ENCODE results near the gene ATOH8. TPM values are rescaled to one million over a fixed set of nuclear protein-coding genes. Genes with fewer than 3 reads are reported as not detected.

The ATOH8 gene
- total and polyA plus RNA-seq, 2 experiments from 2014 or later: 12.7 to 50.1 TPM

DNA sequence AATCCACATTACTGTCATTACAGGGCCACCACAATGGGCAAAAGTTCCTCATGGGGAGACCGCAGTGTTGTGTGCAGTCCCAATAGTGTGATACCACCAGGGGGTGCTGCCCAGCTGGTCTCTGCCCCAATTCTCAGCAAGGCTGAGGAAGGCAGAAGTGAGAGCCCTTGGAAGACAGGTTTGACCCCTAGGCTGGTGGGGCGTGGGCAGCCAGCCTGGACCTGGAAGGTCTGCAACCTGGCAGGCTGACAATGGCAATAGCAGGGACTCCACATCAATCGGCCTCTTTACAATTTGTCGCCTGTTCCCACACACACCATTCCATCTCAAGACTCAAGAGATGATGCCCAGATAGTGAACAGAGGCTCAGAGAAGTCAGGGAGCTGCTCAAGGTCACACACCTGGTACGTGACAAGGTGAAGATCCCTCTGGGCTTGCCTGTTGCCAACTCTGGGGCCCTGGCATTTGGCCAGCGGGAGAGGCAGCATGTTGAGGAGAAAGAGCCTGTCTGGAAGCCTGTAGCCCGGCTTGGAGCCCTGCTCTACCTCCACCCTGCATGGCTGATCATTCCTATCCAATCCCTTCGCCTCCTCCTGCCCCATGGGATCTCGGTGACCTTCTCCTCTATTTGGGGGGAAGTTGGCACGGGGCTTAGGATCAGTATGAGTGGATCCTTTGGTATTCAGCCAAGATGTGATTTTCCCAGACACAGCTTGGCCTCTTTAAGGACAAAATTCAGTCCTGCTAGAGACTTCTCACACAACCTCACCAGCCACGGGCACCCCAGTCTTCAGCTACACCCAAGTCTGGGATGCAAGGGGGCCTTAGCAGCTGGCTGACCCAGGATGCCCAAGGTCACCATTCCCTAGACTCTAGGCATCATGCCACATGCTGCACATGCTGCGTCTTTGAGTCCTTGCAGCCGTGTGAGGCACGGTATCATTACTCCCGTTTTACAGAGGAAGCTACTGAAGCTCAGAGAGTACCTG, 2.9 kb upstream of the ATOH8 start:
- no peak for TF ChIP-seq EZH2phosphoT487 (IDR thresholded peaks at IDR 0.05; ENCODE audit: insufficient read depth, low read depth)
- TF ChIP-seq EZH2 (IDR thresholded peaks at IDR 0.05; ENCODE audit: insufficient read depth, poor library complexity, severe bottlenecking): no peak
- Histone ChIP-seq H3K9ac (peak overlapping the region; percentile 15; the same call in 1 of the 2 replicates), H3K79me2 (ENCODE audit: insufficient read depth) (peaks cover 17% of the 10 kb centered on the region), H4K20me1 (ENCODE audit: insufficient read depth) (no peaks in the 10 kb centered on the region), H3K36me3 (ENCODE audit: low read depth) (no peaks in the 10 kb centered on the region), H3K4me3 (no peak overlapping the region), H3K27ac (peak overlapping the region; percentile 16; the same call in 1 of the 2 replicates), H3K4me1 (ENCODE audit: insufficient read depth) (peaks cover 36% of the 10 kb centered on the region), H3K27me3 (replicated peaks; ENCODE audit: insufficient read depth) (no peaks in the 10 kb centered on the region), H3K4me2 (ENCODE audit: unreplicated experiment) (no peak overlapping the region), H3K9me3 (ENCODE audit: low read depth) (no peaks in the 10 kb centered on the region), H2AFZ (no peak overlapping the region), H3F3A (ENCODE audit: insufficient read depth) (peaks cover 36% of the 10 kb centered on the region), H3K9me2 (ENCODE audit: insufficient read depth) (no peaks in the 10 kb centered on the region)
- in situ Hi-C loops (cut with MboI): no loop called here
- 51 to 54% methylated on average over 15 of the region's 15 CpGs for WGBS, 2 experiments (ENCODE audit: low coverage in 1 of 2, low lambda C conversion rate in 2 of 2, missing lambda C conversion rate in 2 of 2)
- peak; percentile 76 for DNase-seq

DNA sequence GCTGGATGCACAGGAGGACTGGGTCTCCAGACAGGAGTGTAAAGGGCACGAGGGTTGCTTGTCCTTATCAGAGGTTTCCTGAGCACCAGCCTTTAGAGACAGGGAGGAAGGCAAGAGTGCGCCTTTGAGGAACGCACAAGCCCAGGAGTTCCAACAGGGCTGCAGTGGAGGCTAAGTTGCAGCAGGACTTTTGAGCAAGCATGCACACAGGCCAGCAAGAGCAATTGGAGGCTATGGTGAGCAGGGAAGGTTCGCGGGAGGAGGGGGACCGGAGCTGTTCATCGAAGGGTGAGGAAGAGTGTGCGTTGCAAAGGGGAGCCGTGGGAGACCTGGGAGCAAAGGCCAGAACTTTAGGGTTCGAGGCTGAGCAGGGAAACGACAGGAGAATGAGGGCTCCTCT, 2.2 kb upstream of the ATOH8 start:
- no peak for DNase-seq
- H3K9me2 ChIP-seq (ENCODE audit: insufficient read depth): no peaks in the 10 kb centered on the region
- H3K4me1 ChIP-seq (ENCODE audit: insufficient read depth): peaks cover 36% of the 10 kb centered on the region
- no peaks in the 10 kb centered on the region for H3K36me3 ChIP-seq (ENCODE audit: low read depth)
- in situ Hi-C loops (cut with MboI): no loop called here
- H4K20me1 ChIP-seq (ENCODE audit: insufficient read depth): no peaks in the 10 kb centered on the region
- no peak overlapping the region for H3K27ac ChIP-seq
- 96 to 98% methylated on average over 11 of the region's 11 CpGs for WGBS, 2 experiments (ENCODE audit: low coverage in 1 of 2, low lambda C conversion rate in 2 of 2, missing lambda C conversion rate in 2 of 2)
- H3K4me3 ChIP-seq: no peak overlapping the region
- no peak overlapping the region for H2AFZ ChIP-seq
- H3K9ac ChIP-seq: 0 out of 2 replicates have a peak overlapping the region, but pooled peaks have one; percentile 15
- no peak overlapping the region for H3K4me2 ChIP-seq (ENCODE audit: unreplicated experiment)
- no peaks in the 10 kb centered on the region for H3K27me3 ChIP-seq (replicated peaks; ENCODE audit: insufficient read depth)
- H3F3A ChIP-seq (ENCODE audit: insufficient read depth): peaks cover 29% of the 10 kb centered on the region
- H3K79me2 ChIP-seq (ENCODE audit: insufficient read depth): peaks cover 25% of the 10 kb centered on the region
- no peak for TF ChIP-seq EZH2 (IDR thresholded peaks at IDR 0.05; ENCODE audit: insufficient read depth, poor library complexity, severe bottlenecking)
- no peak for TF ChIP-seq EZH2phosphoT487 (IDR thresholded peaks at IDR 0.05; ENCODE audit: insufficient read depth, low read depth)
- no peaks in the 10 kb centered on the region for H3K9me3 ChIP-seq (ENCODE audit: low read depth)

DNA sequence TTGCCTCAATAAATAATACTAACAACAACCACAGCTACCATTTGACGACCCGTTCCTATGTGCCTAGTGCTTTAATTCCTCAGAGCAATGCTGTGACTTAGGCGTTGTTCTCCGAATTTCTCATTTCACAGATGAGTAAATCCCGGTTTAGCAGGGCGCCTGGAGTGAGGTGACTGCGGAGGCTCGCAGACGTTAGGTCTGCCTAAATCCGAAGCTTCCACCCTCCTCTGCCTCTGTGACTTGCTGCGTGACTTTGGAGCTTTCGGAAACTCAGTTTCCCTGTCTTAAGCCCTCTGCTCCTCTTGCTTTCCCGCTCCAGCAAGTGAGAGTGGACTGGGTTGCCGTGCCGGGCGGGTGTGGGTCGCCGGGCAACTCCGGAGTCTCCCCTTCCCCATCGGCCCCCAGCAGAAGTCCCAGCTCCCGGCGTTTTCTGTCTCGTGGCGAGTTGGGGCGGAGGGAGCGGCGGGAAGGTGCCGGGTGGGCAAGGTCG, 711 bp upstream of the ATOH8 start:
- Histone ChIP-seq H3K79me2 (ENCODE audit: insufficient read depth) (peaks cover 39% of the 10 kb centered on the region), H3K4me1 (ENCODE audit: insufficient read depth) (peaks cover 51% of the 10 kb centered on the region), H3K27me3 (replicated peaks; ENCODE audit: insufficient read depth) (no peaks in the 10 kb centered on the region), H3K27ac (peak overlapping the region; percentile 79), H3F3A (ENCODE audit: insufficient read depth) (peaks cover 26% of the 10 kb centered on the region), H3K9me2 (ENCODE audit: insufficient read depth) (no peaks in the 10 kb centered on the region), H3K9ac (peak overlapping the region; percentile 92), H3K9me3 (ENCODE audit: low read depth) (no peaks in the 10 kb centered on the region), H2AFZ (peak overlapping the region; percentile 35; the same call in 1 of the 2 replicates), H3K36me3 (ENCODE audit: low read depth) (no peaks in the 10 kb centered on the region), H3K4me3 (peak overlapping the region; percentile 81), H3K4me2 (ENCODE audit: unreplicated experiment) (peak overlapping the region; percentile 80), H4K20me1 (ENCODE audit: insufficient read depth) (no peaks in the 10 kb centered on the region)
- no peak for TF ChIP-seq EZH2phosphoT487 (IDR thresholded peaks at IDR 0.05; ENCODE audit: insufficient read depth, low read depth)
- no peak for TF ChIP-seq EZH2 (IDR thresholded peaks at IDR 0.05; ENCODE audit: insufficient read depth, poor library complexity, severe bottlenecking)
- DNase-seq: peak; percentile 84
- 2 to 5% methylated on average over 29 of the region's 29 CpGs for WGBS, 2 experiments (ENCODE audit: low coverage in 1 of 2, low lambda C conversion rate in 2 of 2, missing lambda C conversion rate in 2 of 2)
- in situ Hi-C loops (cut with MboI): no loop called here

DNA sequence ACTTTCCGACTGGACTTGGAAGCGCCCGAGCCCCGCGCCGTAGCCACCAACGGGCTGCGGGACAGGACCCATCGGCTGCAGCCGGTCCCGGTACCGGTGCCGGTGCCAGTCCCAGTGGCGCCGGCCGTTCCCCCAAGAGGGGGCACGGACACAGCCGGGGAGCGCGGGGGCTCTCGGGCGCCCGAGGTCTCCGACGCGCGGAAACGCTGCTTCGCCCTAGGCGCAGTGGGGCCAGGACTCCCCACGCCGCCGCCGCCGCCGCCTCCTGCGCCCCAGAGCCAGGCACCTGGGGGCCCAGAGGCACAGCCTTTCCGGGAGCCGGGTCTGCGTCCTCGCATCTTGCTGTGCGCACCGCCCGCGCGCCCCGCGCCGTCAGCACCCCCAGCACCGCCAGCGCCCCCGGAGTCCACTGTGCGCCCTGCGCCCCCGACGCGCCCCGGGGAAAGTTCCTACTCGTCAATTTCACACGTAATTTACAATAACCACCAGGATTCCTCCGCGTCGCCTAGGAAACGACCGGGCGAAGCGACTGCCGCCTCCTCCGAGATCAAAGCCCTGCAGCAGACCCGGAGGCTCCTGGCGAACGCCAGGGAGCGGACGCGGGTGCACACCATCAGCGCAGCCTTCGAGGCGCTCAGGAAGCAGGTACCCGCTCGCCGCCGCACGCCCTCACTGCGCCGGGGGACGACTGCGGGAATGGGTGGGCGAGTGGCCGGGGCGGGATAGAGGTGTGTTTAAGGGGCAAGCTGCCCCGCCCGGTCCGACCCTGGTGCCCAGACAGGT, 713 bp downstream of the ATOH8 start:
- Histone ChIP-seq H3K9me2 (ENCODE audit: insufficient read depth) (no peaks in the 10 kb centered on the region), H3K4me3 (peak overlapping the region; percentile 81), H3K27me3 (replicated peaks; ENCODE audit: insufficient read depth) (no peaks in the 10 kb centered on the region), H3K4me1 (ENCODE audit: insufficient read depth) (peaks cover 43% of the 10 kb centered on the region), H3K27ac (peak overlapping the region; percentile 79), H3K79me2 (ENCODE audit: insufficient read depth) (peaks cover 53% of the 10 kb centered on the region), H3K9ac (peak overlapping the region; percentile 92), H4K20me1 (ENCODE audit: insufficient read depth) (no peaks in the 10 kb centered on the region), H3K9me3 (ENCODE audit: low read depth) (no peaks in the 10 kb centered on the region), H3K36me3 (ENCODE audit: low read depth) (no peaks in the 10 kb centered on the region), H3K4me2 (ENCODE audit: unreplicated experiment) (peak overlapping the region; percentile 80), H2AFZ (no peak overlapping the region; the same call in 1 of the 2 replicates), H3F3A (ENCODE audit: insufficient read depth) (peaks cover 17% of the 10 kb centered on the region)
- in situ Hi-C loops (cut with MboI): no loop called here
- WGBS, 2 experiments (ENCODE audit: low coverage in 1 of 2, low lambda C conversion rate in 2 of 2, missing lambda C conversion rate in 2 of 2): 0 to 1% methylated on average over 53 to 73 of the region's 93 CpGs
- TF ChIP-seq EZH2phosphoT487 (IDR thresholded peaks at IDR 0.05; ENCODE audit: insufficient read depth, low read depth) (no peak), EZH2 (IDR thresholded peaks at IDR 0.05; ENCODE audit: insufficient read depth, poor library complexity, severe bottlenecking) (no peak)
- peak; percentile 83 for DNase-seq

Measured in GM23248 (cell line).